Measurements from ENCODE around the gene SPECC1. TPM values are rescaled to one million over a fixed set of nuclear protein-coding genes. Genes with fewer than 3 reads are reported as not detected.

The SPECC1 gene
- total and polyA plus RNA-seq, 9 of the 15 experiments (the other 6 are each of a cell fraction or from before 2014, with no cell fraction given): 2.4 to 19.6 (median 14.7) TPM

DNA sequence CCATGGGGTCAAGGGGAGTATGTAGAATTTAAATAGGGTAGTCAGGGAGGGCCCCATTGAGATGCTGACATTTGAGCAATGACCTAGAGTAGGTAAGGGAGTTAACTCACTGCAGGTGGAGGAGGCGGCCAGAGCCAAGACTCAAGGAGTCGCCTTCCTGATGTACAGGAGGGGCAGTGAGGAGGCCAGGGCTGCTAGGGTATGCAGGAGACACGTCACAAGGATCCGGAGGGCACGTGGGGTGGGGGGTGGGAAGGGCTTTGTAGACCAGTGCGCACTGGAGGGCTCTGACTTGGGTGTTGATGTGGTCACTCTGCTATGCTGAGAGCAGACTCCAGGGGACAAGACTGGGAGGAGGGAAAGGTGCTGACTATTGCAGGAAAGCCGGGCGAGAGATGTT lies 37.5 kb downstream of the SPECC1 start (continued):
- TF ChIP-seq CBFB (CRISPR knock-in tag; IDR thresholded peaks at IDR 0.05): no peak
- TF ChIP-seq, protein P1, sequence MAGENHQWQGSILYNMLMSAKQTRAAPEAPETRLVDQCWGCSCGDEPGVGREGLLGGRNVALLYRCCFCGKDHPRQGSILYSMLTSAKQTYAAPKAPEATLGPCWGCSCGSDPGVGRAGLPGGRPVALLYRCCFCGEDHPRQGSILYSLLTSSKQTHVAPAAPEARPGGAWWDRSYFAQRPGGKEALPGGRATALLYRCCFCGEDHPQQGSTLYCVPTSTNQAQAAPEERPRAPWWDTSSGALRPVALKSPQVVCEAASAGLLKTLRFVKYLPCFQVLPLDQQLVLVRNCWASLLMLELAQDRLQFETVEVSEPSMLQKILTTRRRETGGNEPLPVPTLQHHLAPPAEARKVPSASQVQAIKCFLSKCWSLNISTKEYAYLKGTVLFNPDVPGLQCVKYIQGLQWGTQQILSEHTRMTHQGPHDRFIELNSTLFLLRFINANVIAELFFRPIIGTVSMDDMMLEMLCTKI (IDR thresholded peaks at IDR 0.05; ENCODE audit: partially characterized antibody): no peak

DNA sequence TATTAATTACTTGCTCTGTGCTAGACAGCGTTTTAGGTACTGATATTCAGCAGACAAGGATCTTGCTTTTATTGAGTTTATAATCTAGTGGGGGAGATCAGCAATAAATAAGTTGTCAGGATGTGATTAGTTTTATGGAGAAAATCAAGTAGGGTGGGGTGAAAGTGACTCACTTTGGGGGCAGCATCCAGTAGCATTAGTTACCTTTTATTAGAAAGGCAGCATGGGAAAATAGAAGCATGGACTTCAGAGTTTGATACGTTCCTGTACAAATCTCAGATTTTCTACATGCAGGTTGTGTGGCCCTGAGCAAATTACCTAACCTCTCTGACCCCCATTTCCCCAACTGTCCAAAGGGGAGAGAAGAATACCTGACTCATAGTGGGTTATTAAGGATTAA lies 42.5 kb downstream of the SPECC1 start:
- no peak overlapping the region for H2AFZ ChIP-seq (ENCODE audit: low read depth, low read length)
- no peak overlapping the region for H3K9ac ChIP-seq (ENCODE audit: insufficient read depth in 1 of 2, low read depth in 2 of 2, low read length in 2 of 2)
- DNase-seq (ENCODE audit: extremely low read depth in 1 of 4, low spot score in 3 of 4) (no peak), ATAC-seq (no peak), FAIRE-seq (no peak)
- ChIA-PET POLR2A (no interaction called here), CTCF (ENCODE audit: low intra/inter-chr PET ratio) (no interaction called here)
- no peaks in the 10 kb centered on the region for H3K9me1 ChIP-seq (ENCODE audit: control insufficient read depth, insufficient read depth, low read length)
- no peak overlapping the region for H3K4me2 ChIP-seq (ENCODE audit: insufficient read depth, low read length)
- H3K79me2 ChIP-seq (ENCODE audit: control insufficient read depth, insufficient read depth, low read length): no peaks in the 10 kb centered on the region
- no peak overlapping the region for H3K27ac ChIP-seq (ENCODE audit: extremely low read depth, low read depth, low read length)
- H3K4me3 ChIP-seq: no peak overlapping the region
- H3K27me3 ChIP-seq (ENCODE audit: control insufficient read depth in 2 of 2, insufficient read depth in 2 of 2, low read length in 2 of 2): no peaks in the 10 kb centered on the region
- in situ Hi-C loops (cut with MboI): no loop called here
- H3K4me1 ChIP-seq (replicated peaks in 1 of 2; ENCODE audit: control insufficient read depth in 2 of 2, insufficient read depth in 2 of 2, low read length in 2 of 2): no peaks in the 10 kb centered on the region; a peak in 1 of 5 replicates
- no TSS peak for BruUV-seq (replicated peaks)
- H3K36me3 ChIP-seq (ENCODE audit: control insufficient read depth, insufficient read depth, low read length): no peaks in the 10 kb centered on the region; the same call in 2 of the 3 replicates
- TF ChIP-seq CHD4 (IDR thresholded peaks at IDR 0.05; ENCODE audit: insufficient read depth, insufficient replicate concordance, low read depth, low read length, poor library complexity, severe bottlenecking) (no peak), HDAC6 (IDR thresholded peaks at IDR 0.05; ENCODE audit: low read depth, low read length) (no peak), SNIP1 (IDR thresholded peaks at IDR 0.05; ENCODE audit: low read depth) (no peak), ZNF212 (CRISPR knock-in tag; IDR thresholded peaks at IDR 0.05) (no peak), TAL1 (IDR thresholded peaks at IDR 0.05) (no peak), FOXK1 (CRISPR knock-in tag; IDR thresholded peaks at IDR 0.05; ENCODE audit: borderline replicate concordance) (no peak), SAFB2 (IDR thresholded peaks at IDR 0.05; ENCODE audit: borderline replicate concordance, low read depth, low read length, severe bottlenecking) (no peak), STAT5B (CRISPR knock-in tag; IDR thresholded peaks at IDR 0.05) (no peak)
- peaks cover 2% of the 10 kb centered on the region; the same call in 1 of the 2 replicates for H3K9me3 ChIP-seq (replicated peaks; ENCODE audit: control insufficient read depth, insufficient read depth, low read depth, low read length)
- 64% methylated on average over 2 of the region's 2 CpGs for WGBS (ENCODE audit: insufficient coverage, low coverage, missing lambda C conversion rate)
- peaks cover 4% of the 10 kb centered on the region; the same call in 1 of the 2 replicates for H4K20me1 ChIP-seq (replicated peaks; ENCODE audit: control insufficient read depth, insufficient read depth, low read length)
- intact Hi-C loops (cut with micrococcal nuclease): no loop called here
